ENCODE data around the gene CDH22.

The CDH22 gene

DNA sequence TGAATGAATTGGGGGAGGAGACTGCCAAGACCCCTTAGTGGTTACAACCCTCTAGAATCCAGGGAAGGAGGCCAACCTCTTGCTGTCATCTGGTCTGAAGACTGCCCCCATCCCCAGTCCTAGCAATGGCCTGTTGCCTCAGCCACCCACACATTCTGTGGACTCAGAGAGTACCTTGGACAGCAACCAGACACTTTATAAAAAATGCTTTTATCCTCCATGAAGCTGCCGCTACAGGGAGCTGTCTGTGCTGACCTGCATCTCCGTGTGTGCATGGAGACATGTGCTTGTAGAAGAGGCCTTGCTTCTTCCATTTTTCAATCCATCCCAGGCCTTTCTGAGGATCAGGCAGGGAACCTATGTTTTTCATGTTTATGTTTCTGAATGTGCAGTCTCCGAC is 15.2 kb downstream of the CDH22 start:
- no peak for DNase-seq

DNA sequence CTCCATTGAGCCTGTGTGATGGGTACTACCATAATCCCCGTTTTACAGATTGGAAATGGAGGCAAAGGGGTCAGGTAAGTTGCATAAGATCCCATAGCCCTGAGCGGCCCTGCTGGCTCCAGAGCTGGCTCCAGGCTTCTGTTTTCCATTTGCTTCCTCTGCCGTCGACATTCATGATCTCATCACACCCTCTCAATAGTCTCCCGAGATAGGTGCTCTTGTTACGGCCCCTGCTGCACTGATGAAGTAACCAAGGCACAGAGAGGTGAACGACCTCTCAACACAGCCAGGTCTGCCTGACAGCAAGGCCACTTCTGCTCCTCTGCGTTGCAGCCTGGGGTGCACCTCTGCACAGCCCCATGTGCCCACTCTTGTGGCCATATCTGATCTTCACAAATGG is 16.9 kb downstream of the CDH22 start:
- DNase-seq: no peak

DNA sequence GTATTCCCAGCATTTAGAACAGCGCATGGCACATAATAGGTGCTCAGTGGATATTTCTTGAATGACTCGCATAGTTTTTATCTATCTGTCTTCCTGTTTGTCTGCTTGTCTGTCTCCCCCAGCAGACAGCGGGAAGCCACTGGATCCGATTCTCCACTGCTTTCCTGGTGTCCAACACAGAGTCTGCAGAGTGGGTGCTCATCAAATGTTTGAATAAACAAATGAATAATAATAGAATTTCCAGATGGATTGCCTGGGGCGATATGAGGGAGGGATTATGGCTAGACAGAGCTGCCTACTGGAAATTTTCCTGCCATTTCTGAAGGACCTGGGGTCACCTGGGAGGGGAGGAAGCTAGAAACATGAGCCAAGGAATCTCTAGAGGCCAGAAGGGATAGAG is 18.9 kb downstream of the CDH22 start:
- DNase-seq: no peak

DNA sequence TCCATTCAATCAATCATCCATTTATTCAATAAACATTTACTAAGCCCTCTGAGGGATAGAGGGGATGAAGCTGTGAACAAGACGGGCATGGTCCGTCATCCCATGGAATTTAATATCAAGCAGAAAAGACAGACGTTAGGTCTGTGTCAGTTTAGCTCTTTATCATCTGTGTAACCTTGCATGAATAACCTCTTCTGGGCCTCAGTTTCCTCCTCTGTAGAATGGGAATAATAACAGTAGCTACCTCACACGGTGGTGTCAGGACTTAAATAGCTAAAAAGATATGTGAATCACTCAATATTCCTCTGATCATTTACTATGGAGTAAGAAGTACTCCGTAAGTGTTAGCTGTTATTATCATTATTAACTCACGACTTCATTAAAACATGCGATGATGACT is 21.3 kb downstream of the CDH22 start:
- no peak for DNase-seq

DNA sequence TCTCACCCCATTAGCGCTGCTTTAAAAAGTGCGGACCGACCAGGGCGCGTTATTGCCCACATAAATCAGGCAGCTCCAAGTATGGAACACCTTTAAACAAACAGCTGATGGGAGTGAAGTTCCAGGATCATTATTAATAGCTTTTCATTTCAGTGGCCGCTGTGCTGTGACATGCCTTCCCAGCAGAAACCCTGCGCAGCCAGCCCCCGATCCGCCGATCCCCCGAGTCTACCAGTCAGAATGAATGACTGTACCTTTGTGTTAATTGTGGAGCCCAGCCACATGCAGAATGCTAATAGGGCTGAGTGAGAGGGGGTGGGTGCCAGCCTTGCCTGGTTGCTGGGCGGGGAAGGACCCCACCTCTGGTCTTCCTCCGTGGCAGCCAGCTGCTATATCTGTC is 21.9 kb downstream of the CDH22 start:
- DNase-seq: no peak

DNA sequence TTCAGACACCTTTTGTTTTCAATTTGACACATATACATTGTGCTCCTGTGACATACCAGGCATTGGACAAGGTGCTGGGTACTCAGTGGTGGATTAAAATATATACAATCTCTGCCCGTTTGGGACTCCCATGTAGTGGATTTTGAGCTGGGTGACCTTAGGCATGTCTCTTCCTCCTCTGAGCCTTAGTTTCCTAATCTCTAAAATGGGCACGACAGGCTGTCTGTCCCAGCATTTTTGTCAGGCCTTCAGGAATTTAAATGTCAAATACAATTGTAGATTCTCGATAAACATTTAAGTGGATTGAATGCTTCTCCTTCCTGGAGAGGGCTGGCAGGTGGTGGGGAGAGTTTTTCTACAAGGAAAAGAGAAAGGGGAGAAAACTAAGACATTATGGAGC is 22.6 kb downstream of the CDH22 start:
- no peak for DNase-seq

DNA sequence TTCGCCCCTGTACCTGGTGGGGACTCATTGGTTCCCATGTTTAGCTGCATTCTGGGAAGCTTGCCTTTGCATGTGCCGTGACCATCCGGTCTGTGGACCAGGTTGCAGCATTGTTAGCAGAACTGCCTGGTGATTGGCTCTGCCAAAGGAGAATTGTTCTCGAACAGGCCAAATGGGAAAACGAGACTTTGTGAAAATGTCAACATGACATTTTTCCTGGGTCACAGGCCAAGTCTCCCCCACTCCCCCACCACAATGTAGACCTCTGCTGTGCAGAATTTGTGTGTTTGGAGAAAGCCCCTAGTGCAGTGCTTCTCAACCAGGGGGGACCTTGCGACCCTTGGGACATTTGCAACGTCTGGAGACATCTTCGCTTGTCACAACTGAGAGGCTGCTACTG is 23.2 kb downstream of the CDH22 start:
- no peak for DNase-seq

DNA sequence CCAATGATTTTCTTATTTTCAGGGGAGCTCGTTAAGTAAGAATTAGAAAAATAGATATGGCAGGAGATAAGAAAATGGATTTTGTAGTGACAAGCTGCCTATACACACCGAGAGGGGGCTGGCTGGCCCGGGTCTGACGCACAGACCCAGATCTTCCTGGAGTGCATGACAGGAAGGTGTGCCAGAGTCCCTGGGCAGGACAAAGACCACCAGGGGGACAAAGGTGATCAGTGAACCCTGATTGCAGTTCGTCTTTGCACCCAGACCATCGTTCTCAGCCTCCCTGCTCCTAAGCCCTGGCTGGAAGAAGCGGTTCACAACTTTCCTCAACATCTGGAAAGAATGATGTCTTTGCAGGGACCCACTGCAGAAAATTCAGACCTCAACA is 24.3 kb downstream of the CDH22 start:
- no peak for DNase-seq

DNA sequence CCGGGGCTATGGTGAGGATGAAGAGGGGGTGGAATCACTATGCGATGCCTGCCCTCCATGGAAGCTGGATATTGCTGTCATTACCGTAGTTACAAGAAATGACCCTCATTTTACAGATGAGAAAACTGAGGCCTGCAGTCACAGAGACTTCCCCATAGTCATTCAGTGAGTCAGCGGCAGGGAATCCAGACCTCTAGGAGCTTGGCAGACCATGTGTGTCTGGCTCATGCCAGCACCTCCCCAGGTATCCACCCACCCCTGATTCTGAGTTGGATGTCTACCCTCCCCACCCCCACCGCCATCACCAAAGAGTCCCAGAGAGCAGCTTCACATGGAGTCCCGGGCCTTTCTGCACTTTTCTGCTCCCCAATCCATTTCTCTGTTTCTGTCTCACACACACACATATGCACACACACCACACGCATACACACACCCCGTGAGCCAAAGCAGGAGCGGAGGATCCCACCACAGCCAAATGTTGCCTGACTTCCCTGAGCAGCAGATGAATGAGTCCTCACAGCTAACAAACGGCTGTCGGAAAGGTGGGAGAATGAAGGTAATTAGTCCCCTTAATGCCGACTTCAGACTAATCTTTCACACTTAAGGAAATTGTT is 24.8 kb downstream of the CDH22 start:
- DNase-seq: no peak

DNA sequence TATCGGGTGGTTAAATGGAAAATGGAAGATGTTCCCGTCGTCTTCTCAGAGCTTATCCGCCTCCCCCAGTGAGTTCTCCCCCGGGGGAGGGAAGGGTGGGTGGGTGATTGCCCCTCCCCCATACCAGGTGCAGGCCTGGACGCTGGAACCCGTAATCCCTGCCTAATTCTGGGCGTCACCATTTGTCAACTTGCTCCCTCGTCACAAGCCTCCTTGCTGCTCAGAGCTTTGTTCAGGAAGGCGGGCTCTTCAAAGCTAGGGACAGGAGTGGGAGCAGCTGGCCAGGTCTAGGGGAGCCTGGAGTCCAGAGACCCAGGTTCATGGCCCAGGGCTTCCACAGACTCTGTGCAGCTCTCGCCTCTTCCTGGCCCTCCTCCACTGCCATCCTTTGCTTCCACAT is 25.6 kb downstream of the CDH22 start:
- peak; percentile 51 for DNase-seq

DNA sequence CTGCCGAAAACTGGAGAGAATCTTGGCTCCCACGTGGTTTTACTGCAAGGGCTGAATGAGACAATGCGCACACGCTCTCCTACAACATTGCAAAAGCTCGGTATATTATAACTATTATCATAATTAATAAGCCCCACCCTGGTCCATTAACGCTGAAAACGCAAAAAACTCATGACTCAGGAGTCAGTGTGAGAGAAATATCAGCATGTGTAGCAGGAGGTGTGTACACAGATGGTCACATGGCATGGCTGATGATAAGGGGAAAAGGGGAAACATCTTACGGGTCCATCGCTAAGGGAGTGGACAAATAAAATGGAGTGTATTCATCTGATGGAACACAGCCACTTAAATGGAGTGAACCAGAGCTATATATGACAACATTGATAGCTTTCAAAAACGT is 29.2 kb downstream of the CDH22 start:
- DNase-seq: no peak

DNA sequence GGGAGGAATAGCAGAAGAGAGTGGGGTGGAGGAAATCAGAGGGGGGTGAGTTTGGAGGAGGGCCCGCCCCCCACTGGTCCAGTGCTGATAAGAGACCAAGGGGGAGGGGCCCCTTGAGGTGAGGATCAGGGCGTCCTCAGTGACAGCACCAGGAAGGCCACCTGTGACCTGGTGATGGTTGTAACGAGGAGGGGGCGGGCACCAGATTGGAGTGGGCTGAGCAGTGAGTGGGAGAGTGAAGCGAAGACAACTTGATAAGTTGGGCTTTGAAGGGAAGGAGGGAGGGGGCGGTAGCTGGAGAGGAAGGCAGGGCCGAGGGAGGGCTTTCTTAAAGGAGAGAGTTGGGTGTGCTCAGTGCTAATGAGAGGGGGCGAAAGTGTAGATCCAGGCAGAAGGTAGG is 30.7 kb downstream of the CDH22 start:
- DNase-seq: no peak

DNA sequence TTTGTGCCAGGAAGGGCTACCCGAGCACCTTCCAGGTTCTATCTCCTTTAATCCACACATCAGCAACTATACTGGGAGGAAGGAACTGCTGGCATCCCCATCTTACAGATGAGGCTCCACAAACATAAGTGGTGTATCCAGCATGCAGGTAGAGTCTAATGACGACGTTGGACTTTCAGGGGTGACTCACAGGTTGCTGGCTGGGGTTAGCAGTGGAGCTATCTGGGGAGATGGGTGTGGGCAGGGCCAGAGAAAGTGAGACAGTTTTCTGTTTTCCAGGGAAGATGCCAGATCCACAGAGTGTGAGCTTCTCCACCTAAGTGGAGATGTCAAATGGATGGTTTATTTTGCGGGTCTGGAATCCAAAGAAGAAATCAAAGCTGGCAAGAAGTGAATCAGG is 31.8 kb downstream of the CDH22 start:
- no peak for DNase-seq

DNA sequence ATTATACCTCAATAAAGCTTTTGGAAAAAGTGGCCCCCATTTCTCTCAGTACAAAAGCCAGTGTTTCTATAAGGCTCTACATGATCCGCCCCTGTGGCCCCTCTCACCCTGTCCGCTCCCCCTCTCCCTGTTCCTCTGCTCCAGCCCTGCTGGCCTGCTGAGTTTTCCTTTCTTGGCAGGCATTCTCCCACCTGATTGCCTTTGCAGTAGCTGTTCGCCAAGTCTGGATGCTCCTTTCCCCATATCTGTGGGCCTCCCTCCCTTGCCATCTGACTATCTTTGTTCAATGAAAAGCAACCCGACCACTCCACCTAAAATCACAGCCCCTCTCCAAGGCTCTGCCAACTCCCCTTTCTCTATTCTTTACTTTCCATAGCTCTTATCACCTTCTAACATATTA is 33.2 kb downstream of the CDH22 start:
- DNase-seq: no peak

DNA sequence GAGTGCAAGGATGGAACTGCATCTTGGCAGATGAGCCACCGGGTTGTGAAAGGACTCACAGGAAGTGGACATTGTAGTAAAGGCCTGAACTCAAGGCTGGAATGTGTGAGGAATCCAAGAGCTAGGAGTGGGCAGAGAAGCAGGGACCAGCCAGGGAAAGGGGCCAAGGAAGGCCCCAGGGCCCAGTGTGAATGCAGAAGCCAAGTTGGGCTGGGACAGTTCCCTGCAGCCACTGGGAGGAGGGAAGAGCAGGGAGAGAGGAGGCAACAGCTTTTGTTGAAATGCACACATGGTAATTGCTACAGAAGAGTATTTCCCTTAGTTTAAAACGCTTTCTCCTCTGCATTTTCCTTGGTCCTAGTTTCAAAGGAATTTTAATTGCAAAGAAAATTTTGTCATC is 34.6 kb downstream of the CDH22 start:
- DNase-seq: no peak

DNA sequence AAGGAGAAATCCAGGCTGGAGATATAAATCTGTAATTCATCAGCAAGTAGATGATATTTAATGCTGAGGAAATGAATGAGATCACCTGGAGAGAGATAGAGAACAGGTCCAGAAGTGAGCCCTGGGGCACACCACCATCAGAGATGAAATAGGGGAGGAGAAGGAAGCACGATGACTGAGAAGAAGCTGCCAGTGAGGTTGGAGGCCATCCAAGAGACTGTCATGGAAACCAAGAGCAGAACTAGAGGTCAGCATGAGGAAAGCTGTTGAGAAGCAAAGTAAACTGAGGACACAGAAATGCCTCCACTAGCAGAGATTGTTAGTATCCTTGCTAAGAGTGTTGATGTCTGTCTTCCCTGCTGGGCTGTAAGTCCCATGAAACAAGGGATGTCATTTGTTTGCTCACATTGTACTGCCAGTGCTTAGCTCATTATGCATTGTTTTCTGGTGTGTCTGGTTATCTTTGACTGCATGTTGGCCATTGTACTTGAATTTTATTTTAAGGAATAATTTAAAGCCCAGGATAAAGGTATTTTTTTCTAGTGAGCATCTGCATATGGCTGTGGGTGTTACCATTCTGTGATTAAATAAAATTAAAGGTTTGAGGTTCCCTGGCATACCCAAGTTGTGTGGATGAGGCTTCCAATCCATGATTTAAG is 35.8 kb downstream of the CDH22 start:
- DNase-seq: no peak

DNA sequence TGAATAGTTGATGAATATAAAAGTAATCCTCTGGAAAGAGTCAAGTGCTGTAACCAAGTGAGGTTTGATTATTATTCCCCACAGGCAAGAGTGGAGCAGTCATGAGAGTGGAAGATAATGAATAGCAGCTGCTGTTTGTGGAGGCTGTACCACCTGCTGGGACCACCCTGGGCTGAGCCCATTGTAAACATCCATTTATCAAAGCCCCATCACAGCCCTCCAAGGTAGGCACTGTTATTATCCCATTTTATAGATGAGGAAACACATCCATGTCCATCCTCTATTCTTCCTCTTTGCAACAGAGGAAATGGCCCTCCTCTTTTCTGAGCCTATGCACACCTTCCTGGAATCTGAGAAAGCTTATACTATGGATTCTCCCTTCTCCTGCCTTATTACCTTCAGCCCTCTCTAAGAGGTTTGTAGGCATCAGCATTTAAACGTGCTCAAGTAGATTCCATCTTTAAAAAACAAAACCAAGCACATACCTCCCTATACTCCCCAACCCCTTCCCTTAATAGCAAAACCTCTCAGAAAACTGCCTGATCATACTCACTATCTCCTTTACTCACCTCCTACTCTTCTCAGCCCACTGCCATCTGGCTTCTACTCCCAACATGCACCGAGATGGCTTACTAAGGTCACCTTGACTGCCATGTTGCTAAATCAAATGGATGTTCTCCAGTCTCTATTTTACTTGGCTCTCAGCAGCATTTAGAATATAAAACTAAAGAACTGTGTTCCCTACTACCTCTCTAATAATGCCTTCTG is 37.1 kb downstream of the CDH22 start:
- no peak for DNase-seq

DNA sequence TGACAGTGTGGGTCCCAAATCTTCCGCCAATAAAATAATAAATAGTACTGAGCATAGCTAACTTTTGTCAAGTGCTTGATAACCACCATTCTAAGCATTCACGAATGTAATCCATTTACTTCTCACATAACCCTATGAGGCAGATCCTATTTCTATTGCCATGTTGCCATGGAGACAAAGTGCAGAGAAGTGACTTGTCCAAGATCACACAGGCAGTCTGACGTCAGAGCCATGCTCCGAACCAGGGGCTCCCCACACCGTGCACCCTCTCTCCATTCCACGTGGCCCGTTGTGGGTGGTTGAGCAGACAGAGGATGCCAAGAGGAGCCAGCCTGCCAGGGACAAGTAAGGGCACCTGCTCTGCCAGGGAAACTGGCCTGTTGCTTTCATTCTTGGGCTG is 38.9 kb downstream of the CDH22 start:
- no peak for DNase-seq

DNA sequence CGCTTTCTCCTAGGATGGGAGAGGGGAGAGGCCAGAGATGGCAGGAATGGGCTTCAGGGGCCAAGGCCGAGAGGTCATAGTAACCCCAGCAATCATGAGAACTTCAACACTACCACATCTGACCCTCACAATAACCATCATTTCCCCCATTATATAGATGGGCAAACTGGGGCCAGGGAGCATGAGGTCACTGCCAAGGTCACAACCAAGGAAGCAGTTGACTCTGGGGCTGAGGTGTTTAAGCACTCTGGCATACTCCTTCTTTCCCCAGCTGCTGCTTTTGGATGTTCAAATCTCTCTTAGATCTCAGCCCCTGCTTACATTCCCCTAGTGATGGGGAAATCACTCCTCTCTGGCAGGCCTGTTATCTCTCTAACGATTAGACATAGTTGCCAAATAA is 39.6 kb downstream of the CDH22 start:
- no peak for DNase-seq

DNA sequence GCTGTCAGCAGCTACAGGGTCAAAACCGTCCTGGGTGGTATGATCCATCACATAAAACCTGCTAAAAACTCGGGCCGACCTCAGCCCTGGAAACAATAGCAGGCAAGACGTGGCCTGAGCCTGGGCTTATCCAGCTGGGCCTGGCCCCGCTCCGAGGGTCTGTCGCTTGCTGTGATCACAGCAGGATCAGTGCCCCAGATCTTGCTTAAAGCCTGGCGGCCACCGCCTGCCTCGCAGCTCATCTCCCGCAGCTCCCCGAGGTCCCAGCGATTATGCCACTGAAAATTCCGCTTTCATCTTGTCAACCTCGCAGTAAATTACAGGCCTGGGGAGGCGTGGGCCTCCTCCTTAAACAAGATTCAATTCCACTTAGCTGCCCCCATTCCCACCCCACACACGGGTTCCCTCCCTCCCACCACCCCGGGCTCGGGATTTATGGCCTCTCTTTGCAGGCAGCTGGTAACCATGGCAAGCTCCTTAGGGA is 40.1 kb downstream of the CDH22 start:
- no peak for DNase-seq

DNA sequence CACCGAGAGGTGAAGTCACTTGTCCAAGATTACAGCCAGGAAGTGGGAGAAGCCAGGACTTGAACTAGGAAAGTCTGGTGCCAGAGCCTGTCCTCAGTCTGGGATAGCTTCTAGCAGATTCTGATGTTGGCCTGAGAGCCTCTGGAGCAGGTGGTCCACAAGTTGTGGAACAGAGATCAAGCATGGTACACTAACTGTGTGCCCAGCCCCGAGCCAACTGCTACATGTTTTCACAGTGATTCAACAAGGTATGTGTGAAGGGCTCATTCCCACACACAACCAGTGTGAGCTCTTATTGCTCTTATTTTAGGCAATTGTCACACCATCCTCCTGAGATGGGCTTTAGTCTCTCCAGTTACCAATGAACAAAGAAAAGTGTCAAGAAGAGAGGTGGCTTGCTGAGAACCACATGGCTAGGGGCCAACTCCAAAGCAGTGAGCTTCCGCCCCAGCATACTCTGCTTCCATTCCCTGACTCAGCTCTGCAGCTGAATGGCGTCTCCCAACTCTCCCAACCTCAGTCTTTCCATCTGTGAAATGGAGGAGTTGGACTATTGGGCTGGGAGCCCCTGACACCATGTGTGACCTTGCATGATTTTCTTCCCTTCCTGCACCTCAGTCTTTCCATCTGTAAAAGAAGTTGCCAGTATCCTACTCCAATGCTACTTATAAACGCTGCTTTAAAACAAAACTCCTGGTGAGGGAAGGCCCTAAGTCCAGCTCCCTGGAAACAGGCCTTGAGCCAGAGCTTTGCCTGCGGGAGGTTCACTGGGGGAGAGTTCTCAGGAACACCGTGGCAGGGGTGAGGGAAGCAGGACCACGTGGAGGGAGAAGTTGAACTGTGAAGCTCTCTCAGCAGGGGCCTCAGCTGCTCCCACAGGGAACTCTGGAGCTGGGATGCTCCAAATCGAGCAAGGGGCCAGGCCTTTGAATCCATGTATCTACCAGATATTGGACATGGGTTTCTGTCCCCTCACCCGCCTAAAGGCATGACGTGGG is 40.9 kb downstream of the CDH22 start:
- no peak for DNase-seq

DNA sequence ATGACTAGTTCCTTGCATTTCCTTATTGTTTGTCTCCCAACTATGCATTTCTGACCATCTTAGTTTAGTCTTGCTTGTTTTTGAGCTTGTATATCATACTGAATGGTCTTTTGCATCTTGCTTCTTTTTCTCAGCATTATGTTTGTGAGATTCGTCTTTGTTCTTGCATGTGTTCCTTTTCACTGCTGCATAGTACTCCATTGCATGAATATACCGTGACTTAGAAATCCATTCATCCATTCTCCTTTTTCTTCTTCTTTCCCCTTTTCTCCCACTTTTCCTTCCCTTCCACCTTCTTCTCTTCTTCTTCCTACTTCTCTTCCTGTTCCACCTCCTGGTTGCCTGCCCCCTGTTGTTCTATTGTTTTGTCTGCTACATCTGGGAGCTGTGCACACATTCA is 42.8 kb downstream of the CDH22 start:
- DNase-seq: no peak
